Midbrain (tissue), 1 donor: ENCODE measurements around the gene NFIB.

Source experiments
- DNase-seq: peaks from one replicate; lab custom pipeline; 2025; lab: John Stamatoyannopoulos, UW

Gene NFIB

GRCh38 chr9:14344941-14345353 lies 31.0 kb upstream of the NFIB start:
- no peak for DNase-seq

GRCh38 chr9:14344053-14344524 lies 30.1 kb upstream of the NFIB start:
- peak; percentile 95 for DNase-seq

- no peak for DNase-seq
These were observed 29.5 kb upstream of the NFIB start for GRCh38 chr9:14343261-14344031.

GRCh38 chr9:14342736-14343135 lies 28.8 kb upstream of the NFIB start:
- DNase-seq, result no peak

GRCh38 chr9:14341437-14342122 lies 27.6 kb upstream of the NFIB start:
- no peak for DNase-seq

GRCh38 chr9:14340994-14341393 lies 27.1 kb upstream of the NFIB start:
- no peak for DNase-seq

GRCh38 chr9:14340219-14340873 lies 26.4 kb upstream of the NFIB start:
- no peak for DNase-seq

- DNase-seq, result no peak
These were observed 25.8 kb upstream of the NFIB start for GRCh38 chr9:14339746-14340145.

GRCh38 chr9:14337615-14338014 lies 23.7 kb upstream of the NFIB start:
- DNase-seq, result no peak

GRCh38 chr9:14336244-14336643 lies 22.3 kb upstream of the NFIB start:
- DNase-seq, result no peak

GRCh38 chr9:14331120-14331519 lies 17.2 kb upstream of the NFIB start:
- no peak for DNase-seq

- no peak for DNase-seq
These were observed 13.1 kb upstream of the NFIB start for GRCh38 chr9:14327036-14327435.

- no peak for DNase-seq
These were observed 12.4 kb upstream of the NFIB start for GRCh38 chr9:14326264-14326826.

GRCh38 chr9:14325147-14325546 lies 11.2 kb upstream of the NFIB start:
- no peak for DNase-seq

GRCh38 chr9:14323985-14324650 lies 10.2 kb upstream of the NFIB start:
- DNase-seq, result no peak

GRCh38 chr9:14323083-14323971 lies 9.4 kb upstream of the NFIB start:
- DNase-seq, result no peak

GRCh38 chr9:14322211-14323082 lies 8.5 kb upstream of the NFIB start:
- DNase-seq, result peak; percentile 89

- no peak for DNase-seq
These were observed 7.7 kb upstream of the NFIB start for GRCh38 chr9:14321517-14322130.
